Fibroblast of mammary gland (primary cell): Measurements from ENCODE around the gene OXA1L.

ENCODE experiments used
- DNase-seq: peaks from one replicate; pipeline ENCODE4 v3.0.0-alpha.2; 2010; ENCODE audit warnings: low read depth
- H3K4me3 ChIP-seq: 2 replicates; pipeline ENCODE4 v1.5.1; 2011; ENCODE audit warnings: low read depth, mild to moderate bottlenecking, low read length, moderate library complexity; ENCODE audit not compliant: control insufficient read depth
- TF ChIP-seq, protein P1 (sequence below): conservative IDR thresholded peaks from 2 replicates; pipeline ENCODE4 v1.5.1; 2011; ENCODE audit warnings: low read depth, low read length, inconsistent platforms; ENCODE audit not compliant: control insufficient read depth, insufficient read depth

OXA1L gene

DNA sequence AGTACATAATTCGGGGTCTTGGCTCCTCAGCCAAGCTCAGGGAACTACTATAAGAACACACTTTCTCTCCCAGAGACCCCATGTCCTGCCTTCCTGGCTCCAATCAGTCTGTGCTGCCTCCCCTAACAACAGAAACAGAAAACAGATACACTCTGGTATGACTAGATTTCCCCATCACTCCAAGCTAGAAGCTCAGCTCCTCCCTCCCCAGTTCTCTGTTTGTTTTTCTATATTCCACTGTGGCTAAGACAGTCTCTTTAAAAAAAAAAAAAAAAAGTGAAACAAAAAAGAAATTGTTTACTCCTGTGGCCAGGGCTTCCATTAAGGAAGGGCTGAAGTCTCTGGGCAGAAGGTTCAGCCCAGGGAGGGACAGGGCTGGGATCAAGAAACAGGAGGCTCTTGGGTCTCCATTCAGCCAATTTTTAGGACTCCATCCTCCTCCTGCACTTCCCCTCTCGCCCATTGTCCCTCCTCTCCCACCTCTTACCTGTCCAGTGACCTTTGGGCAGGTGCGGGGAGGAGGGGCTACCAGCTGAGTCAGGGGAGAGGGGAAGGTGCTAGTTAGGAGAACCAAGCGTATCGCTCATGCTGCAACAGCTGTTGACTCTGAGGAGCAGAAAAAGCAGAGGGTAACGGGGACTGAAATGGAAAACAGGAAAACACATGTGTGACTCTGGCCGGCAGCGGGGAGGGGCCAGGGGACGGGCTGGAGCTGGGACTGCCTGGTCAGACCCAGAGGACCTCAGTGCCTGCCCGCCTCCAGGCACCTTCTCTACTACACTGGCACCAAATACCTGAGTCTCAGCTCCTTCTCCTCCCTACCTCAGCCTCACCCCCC is 52.9 kb downstream of the OXA1L start:
- DNase-seq: peak; percentile 63
- H3K4me3 ChIP-seq: no peak overlapping the region
- TF ChIP-seq, protein P1, sequence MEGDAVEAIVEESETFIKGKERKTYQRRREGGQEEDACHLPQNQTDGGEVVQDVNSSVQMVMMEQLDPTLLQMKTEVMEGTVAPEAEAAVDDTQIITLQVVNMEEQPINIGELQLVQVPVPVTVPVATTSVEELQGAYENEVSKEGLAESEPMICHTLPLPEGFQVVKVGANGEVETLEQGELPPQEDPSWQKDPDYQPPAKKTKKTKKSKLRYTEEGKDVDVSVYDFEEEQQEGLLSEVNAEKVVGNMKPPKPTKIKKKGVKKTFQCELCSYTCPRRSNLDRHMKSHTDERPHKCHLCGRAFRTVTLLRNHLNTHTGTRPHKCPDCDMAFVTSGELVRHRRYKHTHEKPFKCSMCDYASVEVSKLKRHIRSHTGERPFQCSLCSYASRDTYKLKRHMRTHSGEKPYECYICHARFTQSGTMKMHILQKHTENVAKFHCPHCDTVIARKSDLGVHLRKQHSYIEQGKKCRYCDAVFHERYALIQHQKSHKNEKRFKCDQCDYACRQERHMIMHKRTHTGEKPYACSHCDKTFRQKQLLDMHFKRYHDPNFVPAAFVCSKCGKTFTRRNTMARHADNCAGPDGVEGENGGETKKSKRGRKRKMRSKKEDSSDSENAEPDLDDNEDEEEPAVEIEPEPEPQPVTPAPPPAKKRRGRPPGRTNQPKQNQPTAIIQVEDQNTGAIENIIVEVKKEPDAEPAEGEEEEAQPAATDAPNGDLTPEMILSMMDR: no peak

DNA sequence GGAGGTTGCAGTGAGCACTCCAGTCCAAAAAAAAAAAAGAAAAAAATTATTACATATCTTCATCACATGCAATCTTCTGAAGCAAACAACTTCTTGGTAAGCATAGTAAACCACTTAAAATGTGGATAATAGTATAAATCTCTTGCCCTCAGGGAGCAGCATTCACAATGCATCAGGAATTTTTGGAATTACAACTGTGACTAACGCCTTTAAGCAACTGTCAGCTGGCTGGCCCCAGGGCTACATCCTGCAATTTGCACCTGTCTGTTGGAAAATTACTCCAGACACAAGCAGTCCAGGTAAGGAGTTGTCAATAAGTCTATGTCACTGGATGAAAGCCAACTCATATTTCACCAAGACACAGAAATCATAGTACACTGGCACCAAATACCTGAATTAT is 54.2 kb downstream of the OXA1L start:
- H3K4me3 ChIP-seq: no peak overlapping the region
- DNase-seq: peak; percentile 11
- TF ChIP-seq, protein P1: no peak

DNA sequence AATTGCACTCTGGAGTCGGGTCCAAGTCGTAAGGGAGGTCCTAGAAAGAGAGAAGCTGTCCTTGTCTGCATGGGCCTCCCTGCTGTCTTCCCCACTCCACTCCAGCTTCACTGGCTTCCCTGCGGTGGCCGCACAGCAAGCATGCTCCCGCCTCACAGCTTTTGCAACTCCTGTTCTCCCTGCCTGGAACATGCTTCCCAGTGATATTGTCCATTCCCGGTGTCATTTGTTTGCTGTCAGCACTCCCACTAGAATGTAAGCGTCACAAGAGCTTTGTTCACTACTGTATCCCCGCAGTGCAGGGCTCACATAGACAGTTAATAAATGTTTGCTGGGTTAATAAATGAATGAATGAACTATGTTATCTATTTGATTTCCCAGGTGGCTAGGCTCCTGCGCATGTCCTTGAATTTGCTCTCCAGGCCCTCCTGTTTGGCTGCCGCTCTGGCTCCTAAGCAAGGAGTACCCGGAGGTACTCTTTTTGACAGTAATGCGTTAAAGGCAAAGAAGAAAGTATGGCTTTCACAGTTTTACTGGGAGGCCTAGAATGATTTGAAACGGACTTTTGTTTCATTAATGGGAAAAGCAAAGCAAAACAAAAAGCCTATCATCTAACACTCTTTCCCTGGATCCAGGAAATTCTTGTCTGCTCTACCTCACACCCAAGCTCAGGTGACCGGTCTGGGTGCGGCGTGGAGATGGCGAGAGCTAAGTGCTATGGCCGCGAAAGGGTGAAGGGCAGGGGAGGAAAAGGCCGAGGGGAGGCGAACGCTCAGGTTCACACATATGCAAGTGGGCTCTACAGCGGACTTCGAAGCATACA is 54.9 kb downstream of the OXA1L start:
- TF ChIP-seq, protein P1: no peak
- DNase-seq: no peak
- H3K4me3 ChIP-seq: no peak overlapping the region

DNA sequence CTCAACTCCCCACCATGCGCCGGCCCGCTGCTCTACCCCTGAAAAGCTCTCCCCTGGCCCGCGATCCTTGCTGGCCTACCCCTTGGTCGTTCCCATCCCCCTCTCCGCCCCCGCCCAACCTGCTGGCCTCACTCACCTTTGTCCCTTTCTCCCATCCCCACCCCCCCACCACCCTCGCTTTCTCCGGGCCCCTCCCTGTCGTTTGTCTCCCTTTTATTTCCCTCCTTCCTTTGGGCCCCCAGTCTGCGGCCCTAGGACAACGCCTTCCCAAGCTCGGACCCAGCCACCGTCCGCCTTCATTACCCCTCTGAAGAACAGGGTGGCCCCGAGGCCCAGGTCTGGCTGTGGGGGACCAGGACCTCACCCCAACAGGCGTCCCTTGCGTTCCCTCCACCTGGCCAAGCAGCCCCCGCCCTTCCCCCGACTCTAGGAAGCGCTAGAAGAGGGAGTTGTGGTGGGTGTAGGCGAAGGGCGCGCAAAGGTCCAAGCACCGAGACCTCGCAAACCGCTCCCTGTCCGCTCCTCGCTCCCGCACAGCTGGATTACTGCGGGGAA is 55.6 kb downstream of the OXA1L start:
- DNase-seq: no peak
- peak overlapping the region; percentile 40 for H3K4me3 ChIP-seq
- TF ChIP-seq, protein P1: no peak
